ENCODE data around the gene DNAJC5.

GRCh38 chr20:63861981-63862901, 32.7 kb upstream of the DNAJC5 start:
- no peak for TF ChIP-seq CTCF (IDR thresholded peaks at IDR 0.05 in 4 of 5, conservative IDR thresholded peaks at IDR 0.05 in 1 of 5)
- no peak for TF ChIP-seq POLR2A (IDR thresholded peaks at IDR 0.05)
